ENCODE results near the gene FRG2C. TPM values are rescaled to one million over a fixed set of nuclear protein-coding genes. Genes with fewer than 3 reads are reported as not detected.
"Not testable (repeated sequence)": the region's sequence is repeated elsewhere in the genome, so short reads cannot be mapped to it uniquely, and the experiment has no call there.

FRG2C gene
- polyA plus RNA-seq, result not detected in 3 replicates
- not detected for polyA plus RNA-seq (2011; ENCODE audit: low read depth)
- not detected in 2 replicates for polyA plus RNA-seq (2011; cell fraction: cytosol; rRNA removed)
- not detected in 2 replicates for polyA plus RNA-seq (2011; cell fraction: nucleus; rRNA removed)
- polyA plus RNA-seq (2012; ENCODE audit: low replicate concordance), result not detected in 2 replicates
- not detected in 3 replicates for polyA minus RNA-seq
- polyA minus RNA-seq (2011; cell fraction: cytosol; rRNA and poly(A)+ RNA removed), result not detected
- polyA minus RNA-seq (2011; cell fraction: nucleus; rRNA and poly(A)+ RNA removed), result not detected in 2 replicates

DNA sequence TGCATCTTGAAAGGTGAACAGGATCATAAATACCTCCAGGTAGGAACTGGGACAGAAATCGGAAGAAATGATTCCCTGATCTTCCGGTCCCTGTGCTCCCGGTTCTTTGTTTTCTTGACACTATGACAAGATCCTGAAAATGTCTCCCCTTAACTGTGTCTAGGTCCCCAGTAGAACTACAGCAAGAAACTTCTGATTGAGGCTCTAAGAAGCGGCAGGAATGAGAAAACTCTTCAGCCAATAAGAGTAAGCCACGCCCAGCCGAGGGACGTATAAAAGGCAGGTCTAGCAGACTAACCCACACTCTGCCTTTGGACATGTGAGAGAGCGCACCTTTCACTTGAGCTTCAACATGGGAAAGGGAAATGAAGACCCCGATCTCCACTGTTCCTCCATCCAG is at the start of gene FRG2C:
Gene FRG2C, plus strand, starts transcription at position 301 of the 400 bp plus-strand sequence. Its CDS starts 52 bp downstream, at position 353.
- H3K27me3 ChIP-seq (ENCODE audit: control insufficient read depth, extremely low read depth, insufficient read depth, low read length); H3K9me1 ChIP-seq (ENCODE audit: control insufficient read depth, extremely low read depth, insufficient read depth, low read length); H2AFZ ChIP-seq (ENCODE audit: control insufficient read depth, low read length); H3K79me2 ChIP-seq (ENCODE audit: control insufficient read depth, insufficient read depth, low read length); H3K9me3 ChIP-seq (ENCODE audit: control insufficient read depth, low read depth, low read length); FAIRE-seq; H3K9ac ChIP-seq (ENCODE audit: control insufficient read depth, extremely low read depth, insufficient read depth, low read length); H3K4me2 ChIP-seq (ENCODE audit: control insufficient read depth, extremely low read depth, insufficient read depth, low read depth, low read length); H3K4me3 ChIP-seq (ENCODE audit: control insufficient read depth in 2 of 3, extremely low read depth in 1 of 3, insufficient read depth in 2 of 3, low read depth in 1 of 3, low read length in 3 of 3); H3K27ac ChIP-seq (ENCODE audit: control insufficient read depth, insufficient read depth, low read length); H3K4me1 ChIP-seq (ENCODE audit: control insufficient read depth, extremely low read depth, insufficient read depth, low read length); DNase-seq (ENCODE audit: low read depth, low spot score); H4K20me1 ChIP-seq (ENCODE audit: control insufficient read depth, extremely low read depth, insufficient read depth, low read length); dilution Hi-C loops (cut with MboI; ENCODE audit: extremely low pct_ligation_motif_present, low sequenced_read_pairs); H3K36me3 ChIP-seq (ENCODE audit: control insufficient read depth in 2 of 2, extremely low read depth in 1 of 2, insufficient read depth in 2 of 2, low read length in 2 of 2): not testable (repeated sequence)

DNA sequence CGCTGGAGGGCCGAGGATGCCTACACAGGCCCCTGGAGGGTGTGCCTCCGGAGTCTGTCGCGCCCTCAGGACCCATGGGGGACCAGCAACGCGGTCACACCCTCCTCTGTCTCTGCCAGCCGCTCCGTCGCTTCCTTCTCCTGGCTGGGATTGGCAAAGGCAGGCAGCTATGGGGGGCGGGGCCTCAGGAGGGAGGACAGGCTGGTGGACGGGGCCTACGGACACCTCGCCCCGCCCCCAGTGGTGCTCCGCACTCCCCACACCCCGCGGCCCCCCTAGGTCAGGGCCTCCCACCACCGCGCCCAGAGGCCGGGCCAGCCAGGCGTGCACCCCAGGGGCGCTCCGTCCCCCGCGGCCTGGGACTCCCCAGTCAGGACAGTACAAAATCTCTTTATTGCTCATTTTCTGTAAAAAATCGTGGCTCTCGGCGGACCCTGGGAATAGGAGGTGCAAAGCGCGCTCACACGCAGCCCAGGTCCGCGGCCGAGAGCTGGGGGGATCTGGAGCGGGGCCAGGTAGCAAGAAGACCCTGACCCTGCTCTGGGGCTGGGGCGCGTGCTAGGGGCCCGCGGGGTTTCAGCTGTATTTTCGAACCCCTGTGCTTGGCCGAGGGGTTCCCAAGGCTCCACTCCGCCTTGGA is 45.3 kb upstream of the FRG2C start:
- H3K9me1 ChIP-seq (ENCODE audit: control insufficient read depth, extremely low read depth, insufficient read depth, low read length); H3K27me3 ChIP-seq (ENCODE audit: control insufficient read depth, extremely low read depth, insufficient read depth, low read length); dilution Hi-C loops (cut with MboI; ENCODE audit: extremely low pct_ligation_motif_present, low sequenced_read_pairs); H3K4me1 ChIP-seq (ENCODE audit: control insufficient read depth, extremely low read depth, insufficient read depth, low read length); H3K4me2 ChIP-seq (ENCODE audit: control insufficient read depth, extremely low read depth, insufficient read depth, low read depth, low read length); H3K9me3 ChIP-seq (ENCODE audit: control insufficient read depth, low read depth, low read length); H3K79me2 ChIP-seq (ENCODE audit: control insufficient read depth, insufficient read depth, low read length); H3K27ac ChIP-seq (ENCODE audit: control insufficient read depth, insufficient read depth, low read length); H2AFZ ChIP-seq (ENCODE audit: control insufficient read depth, low read length); H3K9ac ChIP-seq (ENCODE audit: control insufficient read depth, extremely low read depth, insufficient read depth, low read length); H4K20me1 ChIP-seq (ENCODE audit: control insufficient read depth, extremely low read depth, insufficient read depth, low read length); H3K4me3 ChIP-seq (ENCODE audit: control insufficient read depth in 2 of 3, extremely low read depth in 1 of 3, insufficient read depth in 2 of 3, low read depth in 1 of 3, low read length in 3 of 3); FAIRE-seq; DNase-seq (ENCODE audit: low read depth, low spot score); H3K36me3 ChIP-seq (ENCODE audit: control insufficient read depth in 2 of 2, extremely low read depth in 1 of 2, insufficient read depth in 2 of 2, low read length in 2 of 2): not testable (repeated sequence)

DNA sequence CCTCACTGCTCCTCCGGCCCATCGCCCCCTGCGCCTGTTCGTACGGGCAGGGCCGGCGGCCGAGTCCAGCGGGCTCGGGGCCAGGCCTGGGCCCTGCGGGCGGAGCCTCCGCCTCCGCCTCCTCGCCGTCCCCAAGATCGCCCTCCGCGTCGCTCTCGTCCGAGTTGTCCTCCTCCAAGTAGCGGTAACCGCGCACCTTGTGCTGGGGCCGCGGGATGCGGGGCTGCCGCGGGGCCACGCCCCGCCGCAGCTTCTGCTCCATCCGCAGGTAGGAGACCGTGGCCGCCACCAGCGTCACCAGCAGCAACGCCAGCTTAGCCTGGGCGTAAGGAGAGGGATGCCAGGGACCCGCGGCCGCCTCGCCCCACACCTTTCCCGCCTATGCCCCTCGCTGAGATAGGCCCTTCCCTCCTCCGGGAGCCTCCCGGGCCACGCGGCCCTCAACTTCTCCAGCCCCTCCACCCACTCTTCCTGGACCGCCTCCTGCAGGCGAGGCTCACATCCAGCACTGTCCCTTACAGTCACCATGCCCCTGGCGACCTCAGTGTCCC is 44.6 kb upstream of the FRG2C start:
- H3K4me2 ChIP-seq (ENCODE audit: control insufficient read depth, extremely low read depth, insufficient read depth, low read depth, low read length); H3K4me3 ChIP-seq (ENCODE audit: control insufficient read depth in 2 of 3, extremely low read depth in 1 of 3, insufficient read depth in 2 of 3, low read depth in 1 of 3, low read length in 3 of 3); FAIRE-seq; H3K9ac ChIP-seq (ENCODE audit: control insufficient read depth, extremely low read depth, insufficient read depth, low read length); H3K9me3 ChIP-seq (ENCODE audit: control insufficient read depth, low read depth, low read length); H3K27me3 ChIP-seq (ENCODE audit: control insufficient read depth, extremely low read depth, insufficient read depth, low read length); DNase-seq (ENCODE audit: low read depth, low spot score); H3K4me1 ChIP-seq (ENCODE audit: control insufficient read depth, extremely low read depth, insufficient read depth, low read length); H3K79me2 ChIP-seq (ENCODE audit: control insufficient read depth, insufficient read depth, low read length); dilution Hi-C loops (cut with MboI; ENCODE audit: extremely low pct_ligation_motif_present, low sequenced_read_pairs); H3K27ac ChIP-seq (ENCODE audit: control insufficient read depth, insufficient read depth, low read length); H2AFZ ChIP-seq (ENCODE audit: control insufficient read depth, low read length); H3K36me3 ChIP-seq (ENCODE audit: control insufficient read depth in 2 of 2, extremely low read depth in 1 of 2, insufficient read depth in 2 of 2, low read length in 2 of 2); H3K9me1 ChIP-seq (ENCODE audit: control insufficient read depth, extremely low read depth, insufficient read depth, low read length); H4K20me1 ChIP-seq (ENCODE audit: control insufficient read depth, extremely low read depth, insufficient read depth, low read length): not testable (repeated sequence)

DNA sequence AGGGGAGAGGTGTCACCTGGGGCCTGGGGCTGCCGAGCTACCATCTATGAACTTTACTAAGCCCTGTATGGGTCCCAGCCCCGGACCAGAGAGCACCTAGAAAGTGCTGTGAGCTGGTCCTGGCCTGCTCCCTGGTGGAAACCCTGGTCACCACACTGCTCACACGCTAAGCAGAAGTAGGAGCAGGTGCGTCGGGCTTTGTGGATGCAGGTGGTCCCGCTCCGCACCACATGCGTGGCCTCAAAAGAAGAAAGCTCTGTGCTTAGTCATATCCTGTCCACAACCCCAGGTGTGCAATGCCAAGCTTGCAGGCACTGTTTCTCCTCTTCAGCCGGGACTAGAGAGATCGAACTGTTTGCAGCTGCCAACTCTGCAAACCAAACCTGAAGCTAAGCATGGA is 42.4 kb upstream of the FRG2C start:
- H3K79me2 ChIP-seq (ENCODE audit: control insufficient read depth, insufficient read depth, low read length); H3K36me3 ChIP-seq (ENCODE audit: control insufficient read depth in 2 of 2, extremely low read depth in 1 of 2, insufficient read depth in 2 of 2, low read length in 2 of 2); H2AFZ ChIP-seq (ENCODE audit: control insufficient read depth, low read length); H3K4me3 ChIP-seq (ENCODE audit: control insufficient read depth in 2 of 3, extremely low read depth in 1 of 3, insufficient read depth in 2 of 3, low read depth in 1 of 3, low read length in 3 of 3); FAIRE-seq; DNase-seq (ENCODE audit: low read depth, low spot score); H3K27ac ChIP-seq (ENCODE audit: control insufficient read depth, insufficient read depth, low read length); H3K4me2 ChIP-seq (ENCODE audit: control insufficient read depth, extremely low read depth, insufficient read depth, low read depth, low read length); H3K9me1 ChIP-seq (ENCODE audit: control insufficient read depth, extremely low read depth, insufficient read depth, low read length); H3K4me1 ChIP-seq (ENCODE audit: control insufficient read depth, extremely low read depth, insufficient read depth, low read length); dilution Hi-C loops (cut with MboI; ENCODE audit: extremely low pct_ligation_motif_present, low sequenced_read_pairs); H4K20me1 ChIP-seq (ENCODE audit: control insufficient read depth, extremely low read depth, insufficient read depth, low read length); H3K27me3 ChIP-seq (ENCODE audit: control insufficient read depth, extremely low read depth, insufficient read depth, low read length); H3K9me3 ChIP-seq (ENCODE audit: control insufficient read depth, low read depth, low read length); H3K9ac ChIP-seq (ENCODE audit: control insufficient read depth, extremely low read depth, insufficient read depth, low read length): not testable (repeated sequence)

DNA sequence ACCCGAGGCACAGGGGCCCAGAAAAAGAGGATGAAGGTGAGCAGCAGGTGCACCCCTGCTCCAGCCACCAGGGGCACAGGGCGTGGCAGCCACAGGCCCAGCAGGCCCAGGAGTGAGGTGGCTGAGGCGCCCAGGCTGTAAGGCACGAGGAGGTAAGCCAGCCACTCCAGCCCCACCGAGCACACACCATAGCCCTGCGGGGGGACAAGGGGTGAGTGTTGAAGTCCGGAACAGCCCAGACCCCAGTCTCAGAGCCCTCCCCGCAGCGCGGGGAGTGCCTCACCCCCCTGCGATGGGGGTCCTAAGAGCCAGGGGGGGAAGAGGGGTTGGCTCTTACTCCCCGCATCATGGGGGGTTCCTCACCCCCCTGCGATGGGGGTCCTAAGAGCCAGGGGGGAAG is 40.5 kb upstream of the FRG2C start:
- FAIRE-seq; H3K36me3 ChIP-seq (ENCODE audit: control insufficient read depth in 2 of 2, extremely low read depth in 1 of 2, insufficient read depth in 2 of 2, low read length in 2 of 2); H3K9ac ChIP-seq (ENCODE audit: control insufficient read depth, extremely low read depth, insufficient read depth, low read length); H3K4me3 ChIP-seq (ENCODE audit: control insufficient read depth in 2 of 3, extremely low read depth in 1 of 3, insufficient read depth in 2 of 3, low read depth in 1 of 3, low read length in 3 of 3); H3K9me1 ChIP-seq (ENCODE audit: control insufficient read depth, extremely low read depth, insufficient read depth, low read length); dilution Hi-C loops (cut with MboI; ENCODE audit: extremely low pct_ligation_motif_present, low sequenced_read_pairs); H3K27ac ChIP-seq (ENCODE audit: control insufficient read depth, insufficient read depth, low read length); H3K4me2 ChIP-seq (ENCODE audit: control insufficient read depth, extremely low read depth, insufficient read depth, low read depth, low read length); H3K79me2 ChIP-seq (ENCODE audit: control insufficient read depth, insufficient read depth, low read length); H3K27me3 ChIP-seq (ENCODE audit: control insufficient read depth, extremely low read depth, insufficient read depth, low read length); H2AFZ ChIP-seq (ENCODE audit: control insufficient read depth, low read length); H4K20me1 ChIP-seq (ENCODE audit: control insufficient read depth, extremely low read depth, insufficient read depth, low read length); H3K9me3 ChIP-seq (ENCODE audit: control insufficient read depth, low read depth, low read length); H3K4me1 ChIP-seq (ENCODE audit: control insufficient read depth, extremely low read depth, insufficient read depth, low read length); DNase-seq (ENCODE audit: low read depth, low spot score): not testable (repeated sequence)

Data from keratinocyte (primary cell).